SK-N-SH (cell line): ENCODE measurements around the gene AK5.

Experiments used
- EP300 ChIP-seq, 2 experiments: IDR thresholded peaks; 2 replicates each; pipeline versions ENCODE4 v1.4.0 to v1.6.1; 2012; ENCODE audit warnings: borderline replicate concordance in 1 of 2, low read depth in 1 of 2, low read length in 1 of 2
- SMC3 ChIP-seq: IDR thresholded peaks from 2 replicates; pipeline ENCODE4 v1.6.1; 2012; ENCODE audit warnings: low read depth, low read length, improper control_type of control experiment

- TF ChIP-seq EP300 (IDR thresholded peaks at IDR 0.05; ENCODE audit: borderline replicate concordance in 1 of 2, low read depth in 1 of 2, low read length in 1 of 2) (no peak), SMC3 (no peak)
These were observed 49.0 kb upstream of the AK5 start for GRCh38 chr1:77232829-77233228.
